ENCODE data around the gene ALK.

DNA sequence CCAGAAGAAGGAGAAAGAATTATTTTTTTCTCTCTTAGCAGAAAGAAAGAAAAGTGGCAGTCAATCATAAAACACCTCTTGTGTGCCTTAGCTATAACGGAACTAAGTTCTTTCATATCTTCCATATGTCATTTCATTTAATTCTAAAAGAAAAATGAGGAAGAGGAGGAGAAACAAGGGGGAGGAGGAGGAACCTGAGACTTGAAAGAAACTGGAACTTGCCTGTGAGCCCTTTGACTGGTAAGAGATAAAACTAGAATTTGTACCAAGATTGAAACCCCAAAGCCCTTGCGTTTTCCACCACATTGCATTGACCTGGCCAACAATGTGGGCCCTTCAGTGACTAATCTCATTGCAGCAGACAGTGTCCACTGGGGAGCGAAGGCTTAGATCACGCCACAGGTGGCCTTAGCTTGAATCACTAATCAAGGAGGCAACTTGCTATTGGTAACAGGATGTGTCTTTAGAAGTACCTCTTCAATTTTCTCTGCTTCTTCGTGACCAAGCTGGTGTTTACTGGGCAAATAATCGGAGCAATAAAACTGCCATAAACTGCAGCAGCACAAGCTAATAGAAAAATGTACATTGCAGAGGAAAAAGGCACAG is 498.2 kb downstream of the ALK start:
- TF ChIP-seq, protein P1, sequence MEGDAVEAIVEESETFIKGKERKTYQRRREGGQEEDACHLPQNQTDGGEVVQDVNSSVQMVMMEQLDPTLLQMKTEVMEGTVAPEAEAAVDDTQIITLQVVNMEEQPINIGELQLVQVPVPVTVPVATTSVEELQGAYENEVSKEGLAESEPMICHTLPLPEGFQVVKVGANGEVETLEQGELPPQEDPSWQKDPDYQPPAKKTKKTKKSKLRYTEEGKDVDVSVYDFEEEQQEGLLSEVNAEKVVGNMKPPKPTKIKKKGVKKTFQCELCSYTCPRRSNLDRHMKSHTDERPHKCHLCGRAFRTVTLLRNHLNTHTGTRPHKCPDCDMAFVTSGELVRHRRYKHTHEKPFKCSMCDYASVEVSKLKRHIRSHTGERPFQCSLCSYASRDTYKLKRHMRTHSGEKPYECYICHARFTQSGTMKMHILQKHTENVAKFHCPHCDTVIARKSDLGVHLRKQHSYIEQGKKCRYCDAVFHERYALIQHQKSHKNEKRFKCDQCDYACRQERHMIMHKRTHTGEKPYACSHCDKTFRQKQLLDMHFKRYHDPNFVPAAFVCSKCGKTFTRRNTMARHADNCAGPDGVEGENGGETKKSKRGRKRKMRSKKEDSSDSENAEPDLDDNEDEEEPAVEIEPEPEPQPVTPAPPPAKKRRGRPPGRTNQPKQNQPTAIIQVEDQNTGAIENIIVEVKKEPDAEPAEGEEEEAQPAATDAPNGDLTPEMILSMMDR (IDR thresholded peaks at IDR 0.05; ENCODE audit: low read length) = no peak
- TF ChIP-seq EZH2 (IDR thresholded peaks at IDR 0.05; ENCODE audit: borderline replicate concordance, low read length) = no peak
